ENCODE data around the gene USO1.

- TF ChIP-seq POLR2AphosphoS5 (IDR thresholded peaks at IDR 0.05; ENCODE audit: low read depth, low read length) (no peak), SIN3A (IDR thresholded peaks at IDR 0.05; ENCODE audit: borderline replicate concordance, insufficient read depth, low read length) (no peak), REST (IDR thresholded peaks at IDR 0.05; ENCODE audit: insufficient read depth in 1 of 2, low read depth in 2 of 2, low read length in 2 of 2) (no peak), TAF1 (IDR thresholded peaks at IDR 0.05; ENCODE audit: borderline replicate concordance, insufficient read depth, low read length) (no peak), FOXP2 (optimal IDR thresholded peaks at IDR 0.05; ENCODE audit: borderline replicate concordance, extremely low read depth, extremely low read length, insufficient read depth) (no peak)
Measured at GRCh38 chr4:75737398-75737797, 13.0 kb downstream of the USO1 start.

Data from PFSK-1 (cell line).